Stimulated activated CD4-positive, alpha-beta T cell treated with anti-CD3 and anti-CD28 coated beads, TNF-alpha, amount 100 ng/mL, for 24 hours (primary cell): Measurements from ENCODE around the gene AMFR.

Source experiments
- DNase-seq, 3 experiments: peaks; one replicate each; pipeline ENCODE4 v3.0.0-alpha.2; 2020; ENCODE audit warnings: low read depth in 3 of 3

AMFR gene

DNA sequence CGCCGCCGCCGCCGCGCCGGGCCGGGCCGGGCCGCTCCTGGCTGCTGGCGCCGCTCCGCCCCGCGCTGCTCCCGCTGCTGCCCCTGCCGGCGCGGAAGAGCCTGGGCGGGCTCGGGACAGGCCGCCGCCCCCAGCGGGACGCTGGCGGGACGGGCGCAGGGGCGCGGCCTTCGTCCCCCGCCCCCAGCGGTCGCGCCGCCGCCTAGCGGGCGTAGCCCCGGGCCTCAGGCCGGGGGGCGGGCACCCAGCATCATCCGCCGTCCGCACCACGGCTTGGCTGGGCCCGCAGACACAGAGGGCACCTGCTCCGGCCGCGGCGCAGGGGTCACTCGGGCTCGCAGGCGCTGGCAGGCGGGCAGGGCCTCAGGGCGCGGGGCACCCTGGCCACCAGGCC is at the start of gene AMFR:
AMFR (minus strand) TSS at position 107 of the 394 bp plus-strand sequence. CDS start 218 bp downstream, outside the sequence.
- peak; percentile 27 to 60 (median 38) for DNase-seq

DNA sequence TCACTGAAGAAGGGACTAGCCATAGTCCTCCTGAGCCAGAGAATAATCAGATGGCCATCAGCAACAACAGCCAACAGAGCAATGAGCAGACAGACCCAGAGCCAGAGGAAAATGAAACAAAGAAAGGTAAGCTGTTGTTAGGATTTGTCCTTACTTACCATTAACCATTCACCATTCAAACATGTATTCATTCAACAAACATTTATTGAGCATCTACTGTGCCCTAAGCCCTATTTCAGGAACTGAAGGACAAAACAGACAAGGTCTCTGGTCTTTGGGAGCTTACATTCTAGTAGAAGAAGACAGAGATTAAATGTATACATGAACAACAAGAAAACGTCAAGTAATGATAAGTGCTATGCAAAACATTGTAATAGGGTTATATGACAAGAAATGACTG is 45.3 kb upstream of the AMFR start:
- no peak for DNase-seq

DNA sequence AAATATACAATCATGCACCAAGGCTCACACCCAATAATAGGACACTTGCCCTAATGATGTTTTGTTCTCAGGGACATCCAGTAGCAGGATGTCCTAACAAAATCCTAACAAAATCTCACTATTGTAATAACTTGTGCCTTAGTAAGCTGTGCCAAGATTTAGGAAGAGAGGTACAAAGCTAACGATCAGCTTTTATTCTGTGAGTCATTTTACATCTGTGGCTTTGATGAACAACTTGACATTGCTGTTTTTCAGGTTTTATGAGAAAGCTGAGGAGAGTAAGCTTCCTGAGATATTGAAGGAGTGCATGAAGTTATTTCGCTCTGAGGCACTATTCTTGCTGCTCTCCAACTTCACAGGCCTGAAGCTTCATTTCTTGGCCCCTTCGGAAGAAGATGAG is 44.9 kb upstream of the AMFR start:
- DNase-seq = no peak

GRCh38 chr16:56469748-56470147 is 44.4 kb upstream of the AMFR start:
- DNase-seq = no peak

DNA sequence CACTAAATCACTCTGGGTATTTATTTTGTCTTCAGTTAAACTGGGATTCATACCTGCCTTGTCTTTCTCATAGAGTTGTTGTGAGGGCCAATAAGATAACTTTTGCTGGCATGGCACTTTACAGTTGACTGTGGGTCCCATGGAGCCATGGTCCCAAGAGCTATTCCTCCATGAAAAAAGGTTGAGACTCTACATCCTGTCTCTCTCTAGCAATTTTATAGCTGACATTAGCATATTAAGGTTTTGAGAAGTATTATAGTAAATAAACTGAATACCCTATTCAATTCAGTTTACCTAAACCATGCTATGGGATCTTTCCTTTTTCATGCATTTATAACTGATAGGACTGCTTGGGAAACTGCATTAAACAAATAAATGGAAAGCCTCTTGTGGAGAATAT is 43.5 kb upstream of the AMFR start:
- DNase-seq = no peak

DNA sequence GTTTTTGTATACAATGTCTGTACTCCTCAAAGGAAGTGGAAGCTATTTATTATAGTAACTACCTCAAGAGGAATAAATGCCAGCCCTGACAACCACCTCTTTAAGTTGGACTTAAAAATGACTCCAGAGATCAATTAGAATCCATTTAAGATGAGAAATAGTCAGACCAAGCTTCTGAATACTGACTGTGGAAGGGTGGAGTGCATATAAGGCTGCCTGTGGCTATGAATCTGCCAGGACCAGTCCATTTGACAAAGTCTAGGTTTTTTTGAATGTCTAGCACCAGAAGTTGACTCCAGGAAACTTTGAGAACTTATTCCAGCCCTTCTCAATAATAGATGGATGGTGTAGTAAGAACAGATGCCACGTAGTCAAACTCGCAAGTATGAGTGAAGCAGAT is 41.0 kb upstream of the AMFR start:
- DNase-seq = no peak

DNA sequence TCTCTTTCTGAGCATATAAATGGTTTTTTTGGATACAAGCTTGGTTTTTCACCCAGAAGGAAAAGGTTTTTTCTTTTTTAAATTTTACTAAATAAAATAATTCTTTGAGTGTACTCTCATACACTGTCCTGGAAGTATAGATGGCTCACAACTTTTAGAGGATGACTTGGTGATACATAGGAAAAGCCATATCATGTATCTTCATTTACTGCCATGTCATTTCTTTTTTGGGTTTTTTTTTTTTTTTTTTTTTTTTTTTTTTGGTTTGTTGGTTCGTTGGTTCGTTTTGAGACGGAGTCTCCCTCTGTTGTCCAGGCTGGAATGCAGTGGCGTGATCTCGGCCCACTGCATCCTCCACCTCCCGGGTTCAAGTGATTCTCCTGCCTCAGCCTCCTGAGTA is 37.8 kb upstream of the AMFR start:
- no peak for DNase-seq

DNA sequence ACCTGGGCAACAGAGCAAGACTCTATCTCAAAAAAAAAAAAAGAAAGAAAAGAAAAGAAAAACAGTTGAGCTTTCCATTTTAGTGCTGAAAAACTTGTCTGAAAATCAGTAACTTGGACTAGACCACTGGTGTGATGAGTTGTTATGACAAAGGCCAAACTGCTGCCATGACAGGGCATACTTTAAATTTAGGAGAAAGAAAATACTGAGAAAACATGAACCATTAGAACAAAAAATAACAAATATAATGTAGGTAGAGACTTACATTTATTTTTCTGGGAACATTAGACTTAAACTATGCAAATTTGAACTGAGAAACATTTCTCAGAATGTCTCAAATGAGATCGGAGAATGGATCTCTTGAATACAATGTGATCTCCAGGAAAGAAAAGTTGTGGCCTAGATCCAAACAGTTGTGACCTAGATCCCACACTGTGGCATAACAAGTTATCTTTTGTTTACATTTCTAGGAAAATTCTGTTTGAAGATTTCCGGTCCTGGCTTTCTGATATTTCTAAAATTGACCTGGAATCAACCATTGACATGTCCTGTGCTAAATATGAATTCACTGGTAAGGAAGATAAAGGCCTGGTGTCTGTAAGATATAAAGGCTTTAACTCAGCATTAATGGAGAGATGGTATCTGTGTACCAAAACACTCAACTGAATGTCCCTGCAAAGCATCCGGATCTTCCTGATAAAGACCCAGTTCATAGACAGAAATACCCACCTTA is 36.9 kb upstream of the AMFR start:
- DNase-seq = no peak

DNA sequence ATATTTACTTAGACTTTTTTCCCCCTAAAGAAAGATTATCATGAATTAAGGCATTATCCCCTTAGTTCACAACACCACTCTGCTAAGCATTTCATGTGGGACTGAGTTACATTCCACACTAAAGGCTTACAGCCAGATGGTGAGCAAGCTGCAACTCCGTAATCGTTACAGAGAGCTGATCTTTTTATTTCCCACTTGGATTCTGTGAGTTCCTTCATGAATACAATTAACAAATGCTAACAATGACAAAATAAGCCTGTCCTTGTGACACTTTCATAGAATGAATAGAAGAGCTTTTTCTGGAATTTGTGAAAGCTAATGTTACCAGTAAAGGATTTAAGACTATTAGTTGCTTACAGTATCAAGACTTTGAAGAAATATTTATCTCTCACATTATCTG is 34.8 kb upstream of the AMFR start:
- no peak for DNase-seq

DNA sequence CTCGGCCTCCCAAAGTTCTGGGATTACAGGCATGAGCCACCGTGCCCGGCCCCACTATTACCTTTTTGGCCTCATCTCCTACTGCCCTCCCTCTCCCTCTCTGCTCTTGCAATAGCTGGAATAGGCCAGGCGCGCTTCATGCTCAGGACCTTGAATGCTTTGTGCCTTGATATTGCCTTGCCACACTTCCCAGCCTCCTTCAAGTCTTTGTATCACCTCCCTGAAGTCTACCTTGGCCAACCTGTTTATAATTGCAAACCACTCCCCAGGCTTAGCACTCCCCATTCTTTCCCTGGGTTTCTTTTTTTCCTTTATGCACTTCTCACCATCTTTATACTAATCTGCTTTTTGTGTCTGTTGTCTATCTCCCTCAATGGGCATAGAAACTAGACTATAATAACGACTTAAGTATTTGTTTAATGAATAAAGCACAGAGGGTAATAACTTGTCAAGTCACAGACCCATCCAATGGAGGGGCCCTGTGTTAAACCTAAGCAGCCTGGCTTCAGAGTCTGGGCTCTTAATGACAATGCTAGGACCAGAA is 32.7 kb upstream of the AMFR start:
- DNase-seq = no peak

- DNase-seq = no peak
Measured at GRCh38 chr16:56451753-56452689, 26.7 kb upstream of the AMFR start.

DNA sequence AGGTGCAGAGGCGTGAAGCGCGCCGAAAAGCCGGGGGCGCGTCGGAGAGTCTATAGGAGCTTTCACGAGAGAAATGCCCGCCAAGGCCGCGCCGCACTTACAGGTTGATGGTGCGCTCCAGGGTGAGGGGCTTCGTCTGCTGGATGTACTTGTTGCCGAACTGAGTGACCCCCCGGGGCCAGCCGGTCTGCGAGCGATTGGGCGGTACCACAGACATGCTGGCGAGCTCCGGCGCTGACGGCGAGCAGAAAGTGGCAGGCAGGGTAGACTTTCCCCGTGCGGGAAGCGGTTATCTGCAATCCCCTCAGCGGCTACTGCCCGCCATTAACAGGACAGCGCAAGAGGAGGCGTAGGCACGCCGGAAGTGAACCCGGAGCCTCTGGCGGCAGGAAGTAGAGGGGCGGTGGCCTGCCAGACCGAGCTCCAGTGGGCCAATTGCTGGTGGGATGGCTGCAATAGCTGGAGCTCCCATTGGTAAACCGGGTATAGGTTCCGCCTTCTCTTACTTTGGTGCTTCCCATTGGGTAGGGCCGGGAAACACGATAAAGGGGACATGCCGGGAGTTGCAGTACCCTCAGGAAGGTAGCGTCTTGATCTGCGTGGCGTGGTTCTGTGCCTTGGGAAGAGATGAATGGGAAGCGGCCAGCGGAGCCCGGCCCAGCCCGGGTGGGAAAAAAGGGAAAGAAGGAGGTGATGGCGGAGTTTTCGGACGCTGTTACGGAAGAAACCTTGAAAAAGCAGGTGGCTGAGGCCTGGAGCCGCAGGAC is 25.8 kb upstream of the AMFR start, which contains the start of the genes NUDT21 and OGFOD1:
NUDT21 (minus strand) TSS at position 347 of the 767 bp plus-strand sequence; CDS start at position 217, 130 bp downstream.
OGFOD1 (plus strand) TSS at position 569 of the 767 bp plus-strand sequence; CDS start at position 628, 59 bp downstream.
- peak; percentile 78 to 89 (median 88) for DNase-seq

- no peak for DNase-seq
Measured at GRCh38 chr16:56450275-56450985, 25.1 kb upstream of the AMFR start.

- no peak for DNase-seq
Measured at GRCh38 chr16:56448005-56448404, 22.7 kb upstream of the AMFR start.

GRCh38 chr16:56447286-56447685 is 21.9 kb upstream of the AMFR start:
- no peak for DNase-seq

DNA sequence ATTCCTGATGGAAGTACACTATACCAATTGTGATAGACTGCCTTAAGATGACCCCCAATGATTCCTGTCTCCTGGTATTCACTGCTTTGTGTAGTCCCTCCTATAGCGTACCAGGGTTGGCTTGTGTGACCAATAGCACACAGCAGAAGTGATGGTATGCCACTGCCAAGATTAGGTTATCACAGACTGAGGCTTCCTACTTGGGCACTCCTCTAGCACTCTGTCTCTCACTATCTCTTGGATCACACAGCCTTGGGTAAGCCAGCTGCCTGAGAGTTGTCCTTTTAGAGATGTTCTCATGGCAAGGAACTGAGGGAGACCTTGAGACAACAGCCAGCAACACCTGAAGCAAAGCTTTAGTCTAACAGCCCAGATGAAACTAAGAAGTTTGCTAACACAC is 12.7 kb upstream of the AMFR start:
- no peak for DNase-seq

GRCh38 chr16:56436258-56436657 is 10.9 kb upstream of the AMFR start:
- no peak for DNase-seq

GRCh38 chr16:56428091-56428490 is 2.7 kb upstream of the AMFR start:
- no peak for DNase-seq

DNA sequence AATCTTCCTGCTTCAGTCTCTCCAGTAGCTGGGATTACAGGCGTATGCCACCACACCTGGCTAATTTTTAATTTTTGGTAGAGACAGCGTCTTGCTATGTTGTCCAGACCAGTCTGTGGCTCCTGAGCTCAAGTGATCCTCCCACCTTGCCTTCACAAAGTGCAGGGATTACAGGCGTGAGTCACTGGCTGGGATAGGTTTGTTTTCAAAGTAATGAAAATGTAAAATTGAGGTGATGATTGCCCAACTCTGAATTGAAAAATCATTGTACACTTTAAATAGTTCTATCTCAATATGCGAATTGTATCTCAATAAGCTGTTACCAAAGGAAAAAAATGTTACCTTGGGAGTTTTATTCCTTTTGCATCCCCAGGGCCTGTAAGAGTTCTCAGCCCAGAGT is 1.2 kb upstream of the AMFR start:
- DNase-seq = no peak

DNA sequence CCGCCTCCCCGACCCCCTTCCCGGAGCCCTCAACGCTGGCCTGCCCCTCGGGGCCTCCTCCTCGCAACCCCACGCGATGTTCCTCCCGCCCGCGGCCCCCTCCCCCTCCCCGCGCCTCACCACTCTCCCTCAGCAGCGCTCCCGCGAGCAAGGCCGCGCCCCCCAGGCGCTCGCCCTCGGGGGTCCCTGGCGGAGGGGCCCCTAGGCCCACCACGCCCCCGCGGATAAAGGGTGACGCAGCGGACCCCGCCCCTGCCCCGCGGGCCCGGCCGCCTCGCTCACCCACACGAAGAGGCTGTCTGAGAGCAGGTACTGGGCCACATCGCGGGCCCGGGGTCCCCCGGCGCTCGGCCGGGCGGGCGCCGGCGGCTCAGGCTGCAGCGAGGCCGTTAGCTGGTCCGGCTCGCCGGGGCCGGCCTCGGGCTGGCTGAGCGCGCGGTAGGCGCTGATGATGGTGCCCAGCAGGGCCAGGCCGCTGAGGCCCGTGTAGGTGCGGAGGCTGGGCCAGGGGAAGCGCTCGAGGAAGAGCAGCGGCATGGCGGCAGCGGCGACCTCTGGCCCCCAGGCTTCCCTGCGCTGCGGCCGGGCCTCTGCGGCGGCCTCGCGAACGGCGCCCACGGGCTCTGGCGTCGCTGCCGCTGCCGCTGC is 430 bp downstream of the AMFR start:
- DNase-seq = peak in 2 of 3 experiments; percentile 6 to 33

- no peak for DNase-seq
Measured at GRCh38 chr16:56424404-56424764, 961 bp downstream of the AMFR start.
